HepG2 (cell line): ENCODE results near the gene SLC19A3. TPM values are rescaled to one million over a fixed set of nuclear protein-coding genes. Genes with fewer than 3 reads are reported as not detected.

ENCODE experiments used
- AGO1 ChIP-seq: fragments of 200-400 bp; formaldehyde crosslinking; IDR thresholded peaks from 2 replicates; pipeline ENCODE4 v1.6.1; 2017; ENCODE audit warnings: mild to moderate bottlenecking, low read depth, low read length, moderate library complexity; ENCODE audit not compliant: poor library complexity, severe bottlenecking
- ATAD3A ChIP-seq: sonication (generic); formaldehyde crosslinking; IDR thresholded peaks from 2 replicates; pipeline ENCODE4 v1.4.0; 2020; ENCODE audit warnings: missing genetic modification reagents
- CCDC6 ChIP-seq: sonication (generic); formaldehyde crosslinking; IDR thresholded peaks from 2 replicates; pipeline ENCODE4 v1.8.1; 2022; ENCODE audit warnings: mild to moderate bottlenecking, missing genetic modification reagents, moderate library complexity
- CEBPB ChIP-seq: IDR thresholded peaks from 2 replicates; pipeline ENCODE4 v1.6.1; 2011; ENCODE audit warnings: low read depth, low read length, improper control_type of control experiment, borderline replicate concordance
- FIP1L1 ChIP-seq: fragments of 200-400 bp; formaldehyde crosslinking; IDR thresholded peaks from 2 replicates; pipeline ENCODE4 v1.6.1; 2018; ENCODE audit warnings: low read depth, mild to moderate bottlenecking, low read length, moderate library complexity, borderline replicate concordance; ENCODE audit not compliant: insufficient read depth
- HOMEZ ChIP-seq: IDR thresholded peaks from 2 replicates; pipeline ENCODE4 v1.6.1; 2016; ENCODE audit warnings: low read depth
- KDM6A ChIP-seq: IDR thresholded peaks from 2 replicates; pipeline ENCODE4 v1.6.1; 2016; ENCODE audit warnings: low read depth
- MEIS2 ChIP-seq: sonication (generic); formaldehyde crosslinking; IDR thresholded peaks from 2 replicates; pipeline ENCODE4 v1.9.0; 2021; ENCODE audit warnings: mild to moderate bottlenecking, missing genetic modification reagents
- MIXL1 ChIP-seq: IDR thresholded peaks from 2 replicates; pipeline ENCODE4 v1.6.1; 2016
- NCOA1 ChIP-seq: sonication (generic); formaldehyde crosslinking; IDR thresholded peaks from 2 replicates; pipeline ENCODE4 v1.9.0; 2021; ENCODE audit warnings: missing genetic modification reagents
- REPIN1 ChIP-seq: sonication (generic); formaldehyde crosslinking; IDR thresholded peaks from 2 replicates; pipeline ENCODE4 v1.8.0; 2022; ENCODE audit warnings: missing genetic modification reagents, low read depth, mild to moderate bottlenecking, borderline replicate concordance
- SCMH1 ChIP-seq: sonication (generic); formaldehyde crosslinking; IDR thresholded peaks from 2 replicates; pipeline ENCODE4 v1.9.0; 2021; ENCODE audit warnings: missing genetic modification reagents, mild to moderate bottlenecking, borderline replicate concordance
- SOX6 ChIP-seq, 2 experiments: fragments of 450-650 bp in 1 of 2; sonication (generic) in 1 of 2; formaldehyde crosslinking in 1 of 2; IDR thresholded peaks; 2 replicates each; pipeline versions ENCODE4 v1.4.0 to v1.6.1; 2017 to 2020; ENCODE audit warnings: antibody characterized with exemption in 1 of 2, mild to moderate bottlenecking in 1 of 2, missing genetic modification reagents in 1 of 2
- THRA ChIP-seq: sonication (generic); formaldehyde crosslinking; IDR thresholded peaks from 2 replicates; pipeline ENCODE4 v1.4.0; 2020; ENCODE audit warnings: missing genetic modification reagents, borderline replicate concordance
- ZMYM4 ChIP-seq: sonication (generic); formaldehyde crosslinking; IDR thresholded peaks from 2 replicates; pipeline ENCODE4 v1.8.1; 2023; ENCODE audit warnings: mild to moderate bottlenecking, missing genetic modification reagents
- ZNF256 ChIP-seq: sonication (generic); formaldehyde crosslinking; conservative IDR thresholded peaks from 2 replicates; pipeline ENCODE4 v1.4.0; 2020; ENCODE audit warnings: missing genetic modification reagents
- ZNF260 ChIP-seq: sonication (generic); formaldehyde crosslinking; IDR thresholded peaks from 2 replicates; pipeline ENCODE4 v1.4.0; 2020; ENCODE audit warnings: missing genetic modification reagents, low read depth, mild to moderate bottlenecking, borderline replicate concordance
- ZNF280B ChIP-seq: sonication (generic); formaldehyde crosslinking; IDR thresholded peaks from 2 replicates; pipeline ENCODE4 v1.5.0; 2020; ENCODE audit warnings: missing genetic modification reagents, mild to moderate bottlenecking, borderline replicate concordance
- ZNF350 ChIP-seq: sonication (generic); formaldehyde crosslinking; IDR thresholded peaks from 2 replicates; pipeline ENCODE4 v1.4.0; 2020; ENCODE audit warnings: mild to moderate bottlenecking, low read depth, missing genetic modification reagents, borderline replicate concordance
- ZNF501 ChIP-seq: sonication (generic); formaldehyde crosslinking; IDR thresholded peaks from 2 replicates; pipeline ENCODE4 v1.5.1; 2020; ENCODE audit warnings: mild to moderate bottlenecking, moderate library complexity, missing genetic modification reagents
- ZNF589 ChIP-seq: sonication (generic); formaldehyde crosslinking; conservative IDR thresholded peaks from 2 replicates; pipeline ENCODE4 v1.8.0; 2022; ENCODE audit warnings: mild to moderate bottlenecking, moderate library complexity, missing genetic modification reagents
- ZNF672 ChIP-seq: sonication (generic); formaldehyde crosslinking; IDR thresholded peaks from 2 replicates; pipeline ENCODE4 v1.8.1; 2022; ENCODE audit warnings: missing genetic modification reagents
- polyA plus RNA-seq, 8 experiments: library from polyadenylated mRNA; depleted of rRNA in 3 of 8; stranded (reverse) in 7 of 8; unstranded in 1 of 8; fragments of >200 nt; fragmentation: Illumina TruSeq in 4 of 8; extraction: Trizol in 4 of 8; gene quantifications; 2 replicates each; pipeline versions ENCODE4 v1.2.1 to v1.2.3, GENCODE V29; 2011 to 2016; ENCODE audit warnings: low read depth in 4 of 8, missing spikeins in 1 of 8, mixed read lengths in 1 of 8; ENCODE audit not compliant: insufficient read depth in 1 of 8
- total RNA-seq, 5 experiments: library from RNA; depleted of rRNA; stranded (reverse); fragments of >200 nt; fragmentation: Illumina TruSeq; extraction: Trizol; gene quantifications; 2 replicates each; pipeline ENCODE4 v1.2.3, GENCODE V29; 2016; ENCODE audit warnings: low read depth in 1 of 5

The SLC19A3 gene
- total and polyA plus RNA-seq, 2 of the 13 experiments (the other 11 are each of a cell fraction or from before 2014, with no cell fraction given), result 2.3 to 5.2 TPM

GRCh38 chr2:227717687-227718567 is at the start of gene SLC19A3 (continued):
- TF ChIP-seq FIP1L1 (no peak), MIXL1 (CRISPR knock-in tag) (no peak), ZNF672 (CRISPR knock-in tag) (no peak), HOMEZ (CRISPR knock-in tag) (peak; percentile 32; the same call in 1 of the 2 replicates), ZNF260 (CRISPR knock-in tag) (no peak), REPIN1 (CRISPR knock-in tag) (no peak), SOX6 (IDR thresholded peaks at IDR 0.05) (no peak), SOX6 (CRISPR knock-in tag; IDR thresholded peaks at IDR 0.05) (peak; percentile 28; the same call in 1 of the 2 replicates), NCOA1 (CRISPR knock-in tag) (no peak), ZNF501 (CRISPR knock-in tag) (peak; percentile 78), ZNF280B (no peak), ZNF589 (no peak), ATAD3A (CRISPR knock-in tag) (no peak), CCDC6 (no peak), MEIS2 (no peak), CEBPB (no peak), KDM6A (CRISPR knock-in tag) (no peak), THRA (CRISPR knock-in tag) (no peak), ZMYM4 (CRISPR knock-in tag) (0 out of 2 replicates have a peak, but pooled peaks have one; percentile 16), AGO1 (peak; percentile 49), SCMH1 (CRISPR knock-in tag) (no peak), ZNF256 (CRISPR knock-in tag) (no peak), ZNF350 (CRISPR knock-in tag) (0 out of 2 replicates have a peak, but pooled peaks have one; percentile 19)
